ENCODE data around the gene RSRC1.

DNA sequence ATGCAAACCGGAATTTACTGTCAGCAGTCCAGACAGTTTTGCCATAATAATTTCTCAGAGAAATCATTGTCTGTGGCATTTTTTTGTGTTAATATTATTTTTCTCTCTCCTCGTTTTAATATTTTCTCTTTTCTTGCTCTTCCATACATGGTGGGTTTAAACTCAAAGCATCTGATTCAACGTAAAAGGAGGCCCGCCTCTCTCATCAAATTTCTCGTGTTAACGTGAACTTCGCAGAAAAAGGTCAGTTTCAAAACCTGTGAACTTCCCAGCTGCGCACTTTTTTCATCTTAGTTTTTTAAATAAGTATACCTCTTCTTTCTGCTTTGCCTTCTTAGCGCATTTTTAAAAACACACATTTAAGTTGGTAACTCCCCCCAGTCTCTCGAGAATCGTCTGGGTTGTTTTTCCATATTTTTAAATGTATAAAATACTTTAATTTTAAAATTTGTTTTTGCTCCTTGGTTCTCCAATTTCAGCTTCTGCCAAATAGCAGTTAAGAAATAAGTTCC, 12.8 kb upstream of the RSRC1 start:
- TF ChIP-seq, protein P1, sequence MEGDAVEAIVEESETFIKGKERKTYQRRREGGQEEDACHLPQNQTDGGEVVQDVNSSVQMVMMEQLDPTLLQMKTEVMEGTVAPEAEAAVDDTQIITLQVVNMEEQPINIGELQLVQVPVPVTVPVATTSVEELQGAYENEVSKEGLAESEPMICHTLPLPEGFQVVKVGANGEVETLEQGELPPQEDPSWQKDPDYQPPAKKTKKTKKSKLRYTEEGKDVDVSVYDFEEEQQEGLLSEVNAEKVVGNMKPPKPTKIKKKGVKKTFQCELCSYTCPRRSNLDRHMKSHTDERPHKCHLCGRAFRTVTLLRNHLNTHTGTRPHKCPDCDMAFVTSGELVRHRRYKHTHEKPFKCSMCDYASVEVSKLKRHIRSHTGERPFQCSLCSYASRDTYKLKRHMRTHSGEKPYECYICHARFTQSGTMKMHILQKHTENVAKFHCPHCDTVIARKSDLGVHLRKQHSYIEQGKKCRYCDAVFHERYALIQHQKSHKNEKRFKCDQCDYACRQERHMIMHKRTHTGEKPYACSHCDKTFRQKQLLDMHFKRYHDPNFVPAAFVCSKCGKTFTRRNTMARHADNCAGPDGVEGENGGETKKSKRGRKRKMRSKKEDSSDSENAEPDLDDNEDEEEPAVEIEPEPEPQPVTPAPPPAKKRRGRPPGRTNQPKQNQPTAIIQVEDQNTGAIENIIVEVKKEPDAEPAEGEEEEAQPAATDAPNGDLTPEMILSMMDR (optimal IDR thresholded peaks at IDR 0.05 in 1 of 3, IDR thresholded peaks at IDR 0.05 in 1 of 3, conservative IDR thresholded peaks at IDR 0.05 in 1 of 3; ENCODE audit: extremely low read depth in 1 of 3, insufficient read depth in 2 of 3, low read length in 3 of 3), result no peak
- TF ChIP-seq EZH2 (IDR thresholded peaks at IDR 0.05; ENCODE audit: low read length), result no peak

Data from keratinocyte (primary cell).